HL-60 (cell line): ENCODE data around the gene KCNH2.

ENCODE experiments used
- CTCF ChIP-seq: IDR thresholded peaks from one replicate; pipeline ENCODE4 v1.5.1; 2011; ENCODE audit warnings: low read length, control low read depth, inconsistent platforms; ENCODE audit not compliant: insufficient read depth
- POLR2AphosphoS5 ChIP-seq: IDR thresholded peaks from 2 replicates; pipeline ENCODE4 v1.6.1; 2012; ENCODE audit warnings: low read depth

- TF ChIP-seq CTCF (no peak), POLR2AphosphoS5 (no peak)
Observed at GRCh38 chr7:150935149-150935548, 43.0 kb downstream of the KCNH2 start.
